Left forelimb (tissue), 1 donor: ENCODE data around the gene CKMT1B.
"Not testable (repeated sequence)": the region's sequence is repeated elsewhere in the genome, so short reads cannot be mapped to it uniquely, and the experiment has no call there.

Experiments
- DNase-seq: peaks from one replicate; pipeline ENCODE4 v3.0.0-alpha.2; 2018; ENCODE audit warnings: low spot score

CKMT1B gene

DNA sequence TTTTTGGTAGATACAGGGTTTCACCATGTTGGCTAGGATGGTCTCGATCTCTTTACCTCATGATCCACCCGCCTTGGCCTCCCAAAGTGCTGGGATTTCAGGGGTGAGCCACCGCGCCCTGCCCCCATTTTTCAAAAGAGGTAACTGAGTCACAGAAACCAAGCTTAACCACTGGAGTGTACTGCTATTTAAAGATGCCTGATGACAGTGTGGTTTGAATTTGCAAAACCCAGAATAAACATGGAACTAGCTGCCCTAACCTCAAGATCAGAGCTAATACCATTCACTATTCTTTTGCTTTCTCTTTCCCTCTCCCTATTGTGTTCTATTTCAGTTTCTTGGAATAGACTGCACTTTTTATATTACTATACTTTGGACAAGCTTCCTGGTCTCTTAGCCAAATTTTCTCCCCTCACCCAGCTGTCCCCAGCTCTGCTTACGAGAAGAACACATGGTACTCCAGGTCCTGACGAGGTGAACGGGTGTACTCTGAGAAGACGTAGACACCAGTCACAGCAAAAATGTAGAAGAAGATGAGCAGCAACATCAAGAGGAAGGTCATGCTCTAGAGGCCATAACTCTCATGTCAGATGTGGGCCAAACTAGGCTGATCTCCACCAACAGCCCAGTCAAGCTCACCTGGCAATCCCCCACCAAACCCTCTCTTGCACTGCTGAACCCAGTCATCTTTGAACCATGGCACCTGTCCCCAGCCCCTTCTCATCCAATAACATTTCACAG, 44.8 kb downstream of the CKMT1B start:
- DNase-seq, result not testable (repeated sequence)
